Lung (tissue), 12 donors: ENCODE results near the gene NUP88. TPM values are rescaled to one million over a fixed set of nuclear protein-coding genes. Genes with fewer than 3 reads are reported as not detected.

Experiments used
- ATAC-seq: fragments of 200-7000 bp; cut with Tn5 transposase; one replicate; pipeline ENCODE4 v1.9.1; 2020; ENCODE audit warnings: moderate number of reproducible peaks; ENCODE audit not compliant: insufficient read depth, low FRiP score
- DNase-seq, 3 donors: peaks; one replicate each; pipeline ENCODE4 v3.0.0-alpha.2; 2013 to 2017
- H3K27ac ChIP-seq, 2 donors: one replicate each; pipeline ENCODE4 v1.5.1; 2013; ENCODE audit warnings: mild to moderate bottlenecking in 2 of 2, moderate library complexity in 2 of 2, control low read depth in 1 of 2, inconsistent platforms in 1 of 2, low read depth in 1 of 2, low read length in 1 of 2
- H3K27me3 ChIP-seq, 3 donors: one replicate each; pipeline ENCODE4 v1.5.1; 2013; ENCODE audit warnings: low read length in 2 of 3; ENCODE audit not compliant: control insufficient read depth in 3 of 3, insufficient read depth in 3 of 3
- H3K36me3 ChIP-seq, 4 donors: one replicate each; pipeline ENCODE4 v1.5.1; 2013; ENCODE audit warnings: low read length in 4 of 4, mild to moderate bottlenecking in 1 of 4, moderate library complexity in 1 of 4; ENCODE audit not compliant: control insufficient read depth in 4 of 4, insufficient read depth in 4 of 4
- H3K4me1 ChIP-seq, 5 donors: one replicate each; pipeline ENCODE4 v1.5.1; 2013; ENCODE audit warnings: low read length in 5 of 5, mild to moderate bottlenecking in 2 of 5, moderate library complexity in 1 of 5; ENCODE audit not compliant: control insufficient read depth in 5 of 5, insufficient read depth in 5 of 5
- H3K4me3 ChIP-seq: one replicate; pipeline ENCODE4 v1.5.1; 2013; ENCODE audit warnings: mild to moderate bottlenecking, control low read depth, moderate library complexity
- H3K9ac ChIP-seq, 2 donors: one replicate each; pipeline ENCODE4 v1.5.1; 2013; ENCODE audit warnings: low read length in 2 of 2, control low read depth in 1 of 2; ENCODE audit not compliant: insufficient read depth in 1 of 2
- H3K9me3 ChIP-seq, 4 donors: one replicate each; pipeline ENCODE4 v1.5.1; 2013; ENCODE audit warnings: low read length in 3 of 4, mild to moderate bottlenecking in 1 of 4, moderate library complexity in 1 of 4; ENCODE audit not compliant: control insufficient read depth in 4 of 4, insufficient read depth in 3 of 4
- CTCF ChIP-seq: IDR thresholded peaks from 2 replicates; pipeline ENCODE4 v1.5.1; 2012; ENCODE audit warnings: mild to moderate bottlenecking; ENCODE audit errors: control extremely low read depth, extremely low read depth
- WGBS, 2 donors: extraction: QIAGEN DNeasy Blood & Tissue Kit; methylation state at CpG; one replicate each; pipeline ENCODE4 v1.1.7; 2013; 5-methylcytosine and 5-hydroxymethylcytosine counted together
- polyA plus RNA-seq, 2 donors: library from polyadenylated mRNA; stranded (reverse); fragments of 200-250 nt; gene quantifications; one replicate each; pipeline ENCODE4 v1.2.1, GENCODE V29; 2013
- total RNA-seq, 2 donors: library from RNA; depleted of rRNA in 1 of 2; stranded (reverse); fragments of >200 nt in 1 of 2; gene quantifications; one replicate each; pipeline ENCODE4 v1.2.1, GENCODE V29; 2014 to 2021
- donor health status: control.
- donor health status: control.
- donor health status: Bipolar disorder and iron deficiency.
- donor health status: healthy.
- donor health status: DM: yes; HTN: yes; CAD: no.

Gene NUP88
- total and polyA plus RNA-seq, 4 donors = 30.0 to 76.4 (median 54.8) TPM

- no peak overlapping the region for H3K4me3 ChIP-seq
- no peak for TF ChIP-seq CTCF
- no peak overlapping the region for H3K27ac ChIP-seq
- H3K9me3 ChIP-seq = no peaks in the 10 kb centered on the region
- no peaks in the 10 kb centered on the region for H3K4me1 ChIP-seq
- ATAC-seq (no peak), DNase-seq (no peak)
- H3K9ac ChIP-seq = no peak overlapping the region
- H3K27me3 ChIP-seq = no peaks in the 10 kb centered on the region
- H3K36me3 ChIP-seq = peaks cover 20 to 27% (median 25%) of the 10 kb centered on the region in 4 donors
- WGBS, 2 donors = 89 to 91% methylated on average over 4 of the region's 4 CpGs
Measured at GRCh38 chr17:5352681-5353289, 66.7 kb downstream of the NUP88 start.

GRCh38 chr17:5344914-5345313 is 74.5 kb downstream of the NUP88 start:
- ATAC-seq (no peak), DNase-seq (no peak)
- no peaks in the 10 kb centered on the region for H3K27me3 ChIP-seq
- 96 to 97% methylated on average over 9 of the region's 9 CpGs for WGBS, 2 donors
- H3K36me3 ChIP-seq = peaks cover 0 to 15% (median 11%) of the 10 kb centered on the region in 4 donors
- H3K4me1 ChIP-seq = no peaks in the 10 kb centered on the region
- TF ChIP-seq CTCF = no peak
- no peak overlapping the region for H3K4me3 ChIP-seq
- no peak overlapping the region for H3K27ac ChIP-seq
- H3K9ac ChIP-seq = no peak overlapping the region
- H3K9me3 ChIP-seq = no peaks in the 10 kb centered on the region

Other genes with a start within 250 kb of the NUP88 start
- gene ZNF594, start 227.8 kb downstream of the NUP88 start, total RNA-seq = 10 to 100 TPM in 1 of 2 donors, 1 to 10 TPM in 1; 7.9 to 14.4 TPM
- gene ZNF594, start 227.8 kb downstream of the NUP88 start, polyA plus RNA-seq = 1 to 10 TPM; 1.6 to 2.1 TPM
- gene SCIMP, start 184.8 kb downstream of the NUP88 start, total RNA-seq = 10 to 100 TPM in 1 of 2 donors, 1 to 10 TPM in 1; 2.3 to 18.6 TPM
- 10 to 100 TPM in 1 of 2 donors, 1 to 10 TPM in 1; 3.8 to 22.2 TPM for gene SCIMP, start 184.8 kb downstream of the NUP88 start, polyA plus RNA-seq
- gene RABEP1, start 137.4 kb downstream of the NUP88 start, total RNA-seq = 10 to 100 TPM; 34.0 to 38.2 TPM
- 10 to 100 TPM; 14.9 to 16.2 TPM for gene RABEP1, start 137.4 kb downstream of the NUP88 start, polyA plus RNA-seq
- gene RPAIN, start 520 bp upstream of the NUP88 start, total RNA-seq = 10 to 100 TPM; 30.3 to 75.6 TPM
- 10 to 100 TPM; 31.0 to 47.5 TPM for gene RPAIN, start 520 bp upstream of the NUP88 start, polyA plus RNA-seq
- 100 to 1,000 TPM in 1 of 2 donors, 10 to 100 TPM in 1; 60.6 to 129 TPM for gene C1QBP, start 19.5 kb upstream of the NUP88 start, total RNA-seq
- 100 to 1,000 TPM; 123 to 158 TPM for gene C1QBP, start 19.5 kb upstream of the NUP88 start, polyA plus RNA-seq
- gene DHX33, start 49.3 kb upstream of the NUP88 start, total RNA-seq = 10 to 100 TPM; 11.6 to 13.4 TPM
- gene DHX33, start 49.3 kb upstream of the NUP88 start, polyA plus RNA-seq = 1 to 10 TPM; 4.7 to 7.4 TPM
- 10 to 100 TPM; 39.3 to 67.8 TPM for gene DERL2, start 66.5 kb upstream of the NUP88 start, total RNA-seq
- 100 to 1,000 TPM in 1 of 2 donors, 10 to 100 TPM in 1; 57.9 to 104 TPM for gene DERL2, start 66.5 kb upstream of the NUP88 start, polyA plus RNA-seq
- 10 to 100 TPM; 14.1 to 16.3 TPM for gene MIS12, start 66.9 kb upstream of the NUP88 start, total RNA-seq
- gene MIS12, start 66.9 kb upstream of the NUP88 start, polyA plus RNA-seq = 10 to 100 TPM; 14.4 to 16.0 TPM
- 10 to 100 TPM; 29.2 to 33.1 TPM for gene NLRP1, start 164.8 kb upstream of the NUP88 start, total RNA-seq
- 10 to 100 TPM; 14.5 to 21.2 TPM for gene NLRP1, start 164.8 kb upstream of the NUP88 start, polyA plus RNA-seq